ENCODE results near the gene DLG2. TPM values are rescaled to one million over a fixed set of nuclear protein-coding genes. Genes with fewer than 3 reads are reported as not detected.

The DLG2 gene
- total RNA-seq, 1 donor from 2014 or later, result 5.9 TPM

- H3K9me3 Mint-ChIP-seq, result no peaks in the 10 kb centered on the region
- no peak overlapping the region for H3K27ac Mint-ChIP-seq
- H3K4me3 Mint-ChIP-seq, result no peak overlapping the region
- no peaks in the 10 kb centered on the region for H3K27me3 Mint-ChIP-seq
- no peaks in the 10 kb centered on the region for H3K4me1 Mint-ChIP-seq (ENCODE audit: unreplicated experiment)
- no peak for DNase-seq (ENCODE audit: extremely low spot score, unreplicated experiment)
- TF ChIP-seq CTCF (conservative IDR thresholded peaks at IDR 0.05), result peak; percentile 71
- no peaks in the 10 kb centered on the region for H3K36me3 Mint-ChIP-seq
Observed at GRCh38 chr11:84800755-84801346, 826.3 kb downstream of the DLG2 start.

GRCh38 chr11:84799112-84799511 lies 828.0 kb downstream of the DLG2 start:
- DNase-seq (ENCODE audit: extremely low spot score, unreplicated experiment), result no peak
- H3K27me3 Mint-ChIP-seq, result no peaks in the 10 kb centered on the region
- H3K9me3 Mint-ChIP-seq, result no peaks in the 10 kb centered on the region
- no peaks in the 10 kb centered on the region for H3K36me3 Mint-ChIP-seq
- TF ChIP-seq CTCF (conservative IDR thresholded peaks at IDR 0.05), result no peak
- H3K27ac Mint-ChIP-seq, result no peak overlapping the region
- H3K4me3 Mint-ChIP-seq, result no peak overlapping the region
- H3K4me1 Mint-ChIP-seq (ENCODE audit: unreplicated experiment), result no peaks in the 10 kb centered on the region

- Mint-ChIP-seq H3K27me3 (no peaks in the 10 kb centered on the region), H3K4me1 (ENCODE audit: unreplicated experiment) (no peaks in the 10 kb centered on the region), H3K4me3 (no peak overlapping the region), H3K27ac (no peak overlapping the region), H3K36me3 (no peaks in the 10 kb centered on the region), H3K9me3 (no peaks in the 10 kb centered on the region)
- TF ChIP-seq CTCF (conservative IDR thresholded peaks at IDR 0.05), result no peak
- DNase-seq (ENCODE audit: extremely low spot score, unreplicated experiment), result no peak
Observed at GRCh38 chr11:84795698-84796097, 831.4 kb downstream of the DLG2 start.

DNA sequence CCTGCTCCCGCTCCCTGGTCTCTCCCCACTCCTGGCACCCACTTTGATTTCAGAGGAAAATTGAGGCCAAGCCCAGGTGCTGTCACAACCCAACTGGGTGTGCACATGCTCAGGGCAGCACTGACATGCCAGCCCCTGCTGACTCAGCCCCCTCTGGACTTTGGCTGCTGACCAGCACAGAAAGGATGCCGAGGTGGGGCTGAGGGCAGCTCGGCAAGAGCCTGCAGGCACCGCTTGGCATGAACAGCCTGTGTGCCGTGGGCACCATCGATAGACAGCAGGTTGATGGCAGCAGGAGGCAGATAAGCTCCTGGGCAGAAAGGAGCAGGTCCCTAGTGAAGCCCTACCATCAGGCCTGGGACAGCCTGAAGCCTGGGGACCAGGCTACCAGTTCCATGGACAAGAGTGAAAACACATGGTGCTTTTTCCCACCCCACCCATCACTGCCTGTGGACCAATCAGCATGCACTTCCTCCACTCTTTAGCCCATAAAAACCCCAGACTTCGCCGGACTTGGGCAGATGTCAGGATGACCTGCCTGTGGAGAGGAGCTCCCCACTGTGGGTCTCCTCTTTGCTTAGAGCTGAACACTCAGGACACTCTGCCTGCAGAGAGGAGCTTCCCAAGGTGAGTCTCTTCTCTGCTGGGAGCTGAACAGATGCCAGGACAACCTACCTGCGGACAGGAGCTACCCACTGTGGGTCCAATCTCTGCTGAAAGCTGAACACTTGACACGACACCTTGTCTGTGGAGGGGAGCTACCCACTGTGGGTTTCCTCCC lies 832.3 kb downstream of the DLG2 start:
- Mint-ChIP-seq H3K36me3 (no peaks in the 10 kb centered on the region), H3K27ac (no peak overlapping the region), H3K4me1 (ENCODE audit: unreplicated experiment) (no peaks in the 10 kb centered on the region), H3K27me3 (no peaks in the 10 kb centered on the region), H3K4me3 (no peak overlapping the region), H3K9me3 (no peaks in the 10 kb centered on the region)
- TF ChIP-seq CTCF (conservative IDR thresholded peaks at IDR 0.05), result no peak
- DNase-seq (ENCODE audit: extremely low spot score, unreplicated experiment), result no peak

- no peaks in the 10 kb centered on the region for H3K9me3 Mint-ChIP-seq
- no peaks in the 10 kb centered on the region for H3K36me3 Mint-ChIP-seq
Observed at GRCh38 chr11:84793318-84793717, 833.8 kb downstream of the DLG2 start.

More at GRCh38 chr11:84793318-84793717, 833.8 kb downstream of the DLG2 start:
- no peak for TF ChIP-seq CTCF (conservative IDR thresholded peaks at IDR 0.05)
- DNase-seq (ENCODE audit: extremely low spot score, unreplicated experiment), result no peak
- Mint-ChIP-seq H3K4me3 (no peak overlapping the region), H3K4me1 (ENCODE audit: unreplicated experiment) (no peaks in the 10 kb centered on the region), H3K27ac (no peak overlapping the region), H3K27me3 (no peaks in the 10 kb centered on the region)
